K562 (cell line): ENCODE data around the gene HELZ. TPM values are rescaled to one million over a fixed set of nuclear protein-coding genes. Genes with fewer than 3 reads are reported as not detected.

Experiments
- ATAC-seq: fragments of 200-7000 bp; cut with Tn5 transposase; 3 replicates; pipeline ENCODE4 v1.9.1; 2020; ENCODE audit warnings: moderate library complexity
- BruUV-seq: library from RNA; stranded (reverse); fragments of 400-500 nt; replicated peaks from 2 replicates; lab custom pipeline; 2021; lab: Mats Ljungman, UMichigan
- CTCF ChIA-PET: fragments of 300-600 bp; formaldehyde crosslinking; extraction: SDS; loops from one replicate; lab custom pipeline; 2021; ENCODE audit warnings: low intra/inter-chr PET ratio; lab: Yijun Ruan, JAX
- POLR2A ChIA-PET: fragments of 300-600, 350-650 bp; sonication (Branson Sonifier 250); formaldehyde crosslinking; extraction: SDS; loops from one replicate; lab custom pipeline; 2021; ENCODE audit warnings: antibody characterized with exemption, inconsistent platforms; lab: Yijun Ruan, JAX
- DNase-seq, 4 experiments: peaks; one replicate each; pipeline versions ENCODE4 v3.0.0 to v3.0.0-alpha.2; 2011 to 2018; ENCODE audit warnings: low spot score in 3 of 4, mixed read lengths in 3 of 4; ENCODE audit errors: extremely low read depth in 1 of 4
- FAIRE-seq: peaks from 2 replicates; lab custom pipeline; 2011; peaks lifted over from hg19 to GRCh38; lab: Jason Lieb, UNC
- H2AFZ ChIP-seq: 2 replicates; pipeline ENCODE4 v1.6.0; 2011; ENCODE audit warnings: low read depth, low read length, control low read depth, inconsistent platforms
- H3K27ac ChIP-seq: fragments of 200-600 bp; 3 replicates; pipeline ENCODE4 v1.8.0; 2011; ENCODE audit warnings: low read depth, mild to moderate bottlenecking, control low read depth, inconsistent platforms, low read length, moderate library complexity, mixed read lengths; ENCODE audit errors: extremely low read depth
- H3K27me3 ChIP-seq, 2 experiments: fragments of 300-600 bp in 1 of 2; 2 replicates in 1 of 2; 3 replicates in 1 of 2; pipeline versions ENCODE4 v1.6.0 to v1.8.0; 2011; ENCODE audit warnings: inconsistent platforms in 2 of 2, low read length in 2 of 2, mild to moderate bottlenecking in 1 of 2, mixed read lengths in 1 of 2, moderate library complexity in 1 of 2; ENCODE audit not compliant: control insufficient read depth in 2 of 2, insufficient read depth in 2 of 2
- H3K36me3 ChIP-seq: fragments of 300-600 bp; 3 replicates; pipeline ENCODE4 v1.8.0; 2011; ENCODE audit warnings: mild to moderate bottlenecking, low read length, inconsistent platforms; ENCODE audit not compliant: control insufficient read depth, insufficient read depth
- H3K4me1 ChIP-seq, 2 experiments: fragments of 200-600 bp in 1 of 2; replicated peaks in 1 of 2; 2 replicates in 1 of 2; 3 replicates in 1 of 2; pipeline versions ENCODE4 v1.5.1 to v1.8.0; 2011; ENCODE audit warnings: inconsistent platforms in 2 of 2, low read length in 2 of 2, mild to moderate bottlenecking in 1 of 2, mixed read lengths in 1 of 2, moderate library complexity in 1 of 2; ENCODE audit not compliant: control insufficient read depth in 2 of 2, insufficient read depth in 2 of 2
- H3K4me2 ChIP-seq: 2 replicates; pipeline ENCODE4 v1.6.1; 2011; ENCODE audit warnings: low read length, control low read depth, inconsistent platforms, mixed read lengths; ENCODE audit not compliant: insufficient read depth
- H3K4me3 ChIP-seq: fragments of 200-600 bp; sonication (generic), shearing (Covaris generic); 2 replicates; pipeline ENCODE4 v1.5.1; 2016; ENCODE audit warnings: control low read depth, inconsistent platforms
- H3K79me2 ChIP-seq: fragments of 200-600 bp; 3 replicates; pipeline ENCODE4 v1.8.0; 2011; ENCODE audit warnings: low read length, inconsistent platforms; ENCODE audit not compliant: control insufficient read depth, insufficient read depth
- H3K9ac ChIP-seq, 2 experiments: 2 replicates each; pipeline versions ENCODE4 v1.6.0 to v1.6.1; 2011; ENCODE audit warnings: low read depth in 2 of 2, low read length in 2 of 2, control low read depth in 1 of 2, inconsistent platforms in 1 of 2, mild to moderate bottlenecking in 1 of 2, mixed read lengths in 1 of 2; ENCODE audit not compliant: insufficient read depth in 1 of 2
- H3K9me1 ChIP-seq: one replicate; pipeline ENCODE4 v1.6.0; 2011; ENCODE audit warnings: inconsistent platforms, mild to moderate bottlenecking, low read length, moderate library complexity; ENCODE audit not compliant: control insufficient read depth, insufficient read depth
- H3K9me3 ChIP-seq: replicated peaks from 2 replicates; pipeline ENCODE4 v1.5.1; 2011; ENCODE audit warnings: low read depth, low read length, inconsistent platforms; ENCODE audit not compliant: control insufficient read depth, insufficient read depth
- H4K20me1 ChIP-seq: replicated peaks from 2 replicates; pipeline ENCODE4 v1.6.1; 2011; ENCODE audit warnings: low read length, inconsistent platforms, mixed read lengths; ENCODE audit not compliant: control insufficient read depth, insufficient read depth
- FOXJ2 ChIP-seq: fragments of 200-800 bp; sonication (Bioruptor generic); IDR thresholded peaks from 2 replicates; pipeline ENCODE4 v1.6.1; 2016; ENCODE audit warnings: missing genetic modification characterization, missing compliant biosample characterization
- HMG20B ChIP-seq: fragments of 250-450 bp; sonication (Bioruptor Pico); IDR thresholded peaks from 2 replicates; pipeline ENCODE4 v1.5.0; 2021; ENCODE audit warnings: mild to moderate bottlenecking
- ZNF696 ChIP-seq: fragments of 250-450 bp; sonication (Bioruptor Pico); conservative IDR thresholded peaks from 2 replicates; pipeline ENCODE4 v1.4.0; 2020; ENCODE audit warnings: mild to moderate bottlenecking, moderate library complexity
- WGBS: fragments of 100-300 bp; shearing (Covaris generic); methylation state at CpG from one replicate; pipeline ENCODE4 v1.1.6; 2016; ENCODE audit warnings: low coverage, mixed read lengths; ENCODE audit not compliant: insufficient coverage; ENCODE audit errors: missing lambda C conversion rate; 5-methylcytosine and 5-hydroxymethylcytosine counted together
- in situ Hi-C: fragments of 300-500 bp; cut with MboI; formaldehyde crosslinking; loops from 4 replicates; pipeline ENCODE4 v1.15.0; 2018; ENCODE audit warnings: inconsistent platforms, mixed read lengths
- intact Hi-C: fragments of 100-400 bp; cut with micrococcal nuclease; formaldehyde crosslinking; loops from 2 replicates; pipeline ENCODE4 v1.14.2; 2022
- polyA plus RNA-seq, 8 experiments: library from polyadenylated mRNA; depleted of rRNA in 4 of 8; stranded (reverse) in 5 of 8; unstranded in 3 of 8; fragments of >200 nt; fragmentation: Nextera tagmentation in 2 of 8; fragmentation: Illumina TruSeq in 1 of 8; extraction: Ambion mirVana in 2 of 8; extraction: Trizol in 1 of 8; gene quantifications; 2 replicates each; pipeline versions ENCODE4 v1.2.1 to v1.2.3, GENCODE V29; 2011 to 2014; ENCODE audit warnings: inconsistent platforms in 1 of 8, missing spikeins in 1 of 8
- total RNA-seq, 7 experiments: library from RNA; depleted of rRNA in 6 of 7; stranded (reverse); fragments of >200 nt in 6 of 7; fragmentation: Illumina TruSeq in 2 of 7; extraction: Trizol in 2 of 7; gene quantifications; 2 replicates each; pipeline versions ENCODE4 v1.2.1 to v1.2.3, GENCODE V29; 2011 to 2021; ENCODE audit warnings: low replicate concordance in 1 of 7
- TF ChIP-seq, protein P1 (sequence below): sonication (generic); formaldehyde crosslinking; IDR thresholded peaks from 2 replicates; pipeline ENCODE4 v1.8.1; 2023; ENCODE audit warnings: mild to moderate bottlenecking, missing genetic modification reagents
- TF ChIP-seq, protein P2 (sequence below): fragments of 250-450 bp; sonication (Bioruptor Pico); IDR thresholded peaks from 2 replicates; pipeline ENCODE4 v1.8.0; 2021; ENCODE audit warnings: moderate library complexity, mild to moderate bottlenecking, inconsistent platforms
- TF ChIP-seq, protein P3 (sequence below): fragments of 450-650 bp; IDR thresholded peaks from 2 replicates; pipeline ENCODE4 v1.7.0; 2016; ENCODE audit warnings: borderline replicate concordance

HELZ gene
- total and polyA plus RNA-seq, 9 of the 15 experiments (the other 6 are each of a cell fraction or from before 2014, with no cell fraction given), result 5.2 to 39.8 (median 17.3) TPM

DNA sequence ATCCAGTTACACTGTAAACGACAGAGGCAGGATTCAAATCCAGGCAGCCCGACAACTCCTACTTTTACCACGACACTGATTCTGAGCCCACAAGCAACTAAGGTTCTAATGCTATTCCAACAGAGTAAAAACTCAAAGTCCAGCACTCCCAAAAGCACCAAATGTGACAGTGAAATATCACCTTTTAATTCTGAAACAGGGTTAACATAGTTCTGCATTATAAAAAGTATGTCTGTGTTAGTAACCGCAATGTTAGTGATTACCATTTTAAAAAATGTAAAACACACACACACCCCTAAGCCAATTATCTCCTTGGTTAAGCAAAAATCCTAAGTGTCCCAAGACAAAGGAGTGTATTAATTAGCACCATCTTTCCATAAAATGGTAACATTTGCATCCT is 19.7 kb downstream of the HELZ start:
- H3K79me2 ChIP-seq, result peaks cover 76% of the 10 kb centered on the region

More for the DNA sequence above, 19.7 kb downstream of the HELZ start:
- FAIRE-seq (no peak), DNase-seq (no peak), ATAC-seq (no peak)
- ChIA-PET CTCF (no interaction called here), POLR2A (no interaction called here)
- peaks cover 38% of the 10 kb centered on the region for H3K36me3 ChIP-seq
- H3K27ac ChIP-seq, result no peak overlapping the region
- no TSS peak for BruUV-seq
- no peak overlapping the region for H2AFZ ChIP-seq
- no peak overlapping the region for H3K9ac ChIP-seq
- no peak overlapping the region for H3K4me3 ChIP-seq
- TF ChIP-seq FOXJ2 (no peak), ZNF696 (CRISPR knock-in tag) (no peak), HMG20B (CRISPR knock-in tag) (no peak)
- TF ChIP-seq, protein P1, sequence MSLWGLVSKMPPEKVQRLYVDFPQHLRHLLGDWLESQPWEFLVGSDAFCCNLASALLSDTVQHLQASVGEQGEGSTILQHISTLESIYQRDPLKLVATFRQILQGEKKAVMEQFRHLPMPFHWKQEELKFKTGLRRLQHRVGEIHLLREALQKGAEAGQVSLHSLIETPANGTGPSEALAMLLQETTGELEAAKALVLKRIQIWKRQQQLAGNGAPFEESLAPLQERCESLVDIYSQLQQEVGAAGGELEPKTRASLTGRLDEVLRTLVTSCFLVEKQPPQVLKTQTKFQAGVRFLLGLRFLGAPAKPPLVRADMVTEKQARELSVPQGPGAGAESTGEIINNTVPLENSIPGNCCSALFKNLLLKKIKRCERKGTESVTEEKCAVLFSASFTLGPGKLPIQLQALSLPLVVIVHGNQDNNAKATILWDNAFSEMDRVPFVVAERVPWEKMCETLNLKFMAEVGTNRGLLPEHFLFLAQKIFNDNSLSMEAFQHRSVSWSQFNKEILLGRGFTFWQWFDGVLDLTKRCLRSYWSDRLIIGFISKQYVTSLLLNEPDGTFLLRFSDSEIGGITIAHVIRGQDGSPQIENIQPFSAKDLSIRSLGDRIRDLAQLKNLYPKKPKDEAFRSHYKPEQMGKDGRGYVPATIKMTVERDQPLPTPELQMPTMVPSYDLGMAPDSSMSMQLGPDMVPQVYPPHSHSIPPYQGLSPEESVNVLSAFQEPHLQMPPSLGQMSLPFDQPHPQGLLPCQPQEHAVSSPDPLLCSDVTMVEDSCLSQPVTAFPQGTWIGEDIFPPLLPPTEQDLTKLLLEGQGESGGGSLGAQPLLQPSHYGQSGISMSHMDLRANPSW (CRISPR knock-in tag), result no peak
- TF ChIP-seq, protein P2, sequence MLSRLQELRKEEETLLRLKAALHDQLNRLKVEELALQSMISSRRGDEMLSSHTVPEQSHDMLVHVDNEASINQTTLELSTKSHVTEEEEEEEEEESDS (CRISPR knock-in tag), result no peak
- TF ChIP-seq, protein P3, sequence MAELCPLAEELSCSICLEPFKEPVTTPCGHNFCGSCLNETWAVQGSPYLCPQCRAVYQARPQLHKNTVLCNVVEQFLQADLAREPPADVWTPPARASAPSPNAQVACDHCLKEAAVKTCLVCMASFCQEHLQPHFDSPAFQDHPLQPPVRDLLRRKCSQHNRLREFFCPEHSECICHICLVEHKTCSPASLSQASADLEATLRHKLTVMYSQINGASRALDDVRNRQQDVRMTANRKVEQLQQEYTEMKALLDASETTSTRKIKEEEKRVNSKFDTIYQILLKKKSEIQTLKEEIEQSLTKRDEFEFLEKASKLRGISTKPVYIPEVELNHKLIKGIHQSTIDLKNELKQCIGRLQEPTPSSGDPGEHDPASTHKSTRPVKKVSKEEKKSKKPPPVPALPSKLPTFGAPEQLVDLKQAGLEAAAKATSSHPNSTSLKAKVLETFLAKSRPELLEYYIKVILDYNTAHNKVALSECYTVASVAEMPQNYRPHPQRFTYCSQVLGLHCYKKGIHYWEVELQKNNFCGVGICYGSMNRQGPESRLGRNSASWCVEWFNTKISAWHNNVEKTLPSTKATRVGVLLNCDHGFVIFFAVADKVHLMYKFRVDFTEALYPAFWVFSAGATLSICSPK, result no peak
- intact Hi-C loops (no loop called here), in situ Hi-C loops (no loop called here)
- WGBS, result 82% methylated on average over 4 of the region's 4 CpGs
- H3K9me1 ChIP-seq, result no peaks in the 10 kb centered on the region
- no peaks in the 10 kb centered on the region for H3K9me3 ChIP-seq
- no peaks in the 10 kb centered on the region; a peak in 1 of 5 replicates for H3K4me1 ChIP-seq
- H3K4me2 ChIP-seq, result no peak overlapping the region
- H3K27me3 ChIP-seq, result no peaks in the 10 kb centered on the region
- peaks cover 5% of the 10 kb centered on the region for H4K20me1 ChIP-seq
